ENCODE data around the gene MBNL1. TPM values are rescaled to one million over a fixed set of nuclear protein-coding genes. Genes with fewer than 3 reads are reported as not detected.

Gene MBNL1
- total RNA-seq, 2 donors from 2014 or later: 149 to 191 TPM

DNA sequence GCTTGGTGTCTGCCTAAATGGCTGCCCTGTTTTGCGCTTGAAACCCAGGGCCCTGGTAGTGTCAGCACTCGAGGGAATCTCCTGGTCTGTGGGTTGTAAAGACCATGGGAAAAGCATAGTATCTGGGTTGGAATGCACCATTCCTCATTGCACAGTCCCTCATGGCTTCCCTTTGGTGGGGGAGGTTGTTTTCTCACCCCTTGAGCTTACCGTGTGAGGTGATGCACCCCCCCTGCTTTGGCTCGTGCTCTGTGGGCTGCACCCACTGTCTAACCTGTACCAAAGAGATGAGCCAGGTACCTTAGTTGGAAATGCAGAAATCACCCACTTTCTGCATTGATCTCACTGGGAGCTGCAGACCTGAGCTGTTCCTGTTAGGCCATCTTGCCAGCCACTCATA, 104.7 kb downstream of the MBNL1 start:
- Histone ChIP-seq H3K4me3 (no peak overlapping the region), H3K9me3 (no peaks in the 10 kb centered on the region), H3K9ac (ENCODE audit: low read depth in 2 of 2, low read length in 2 of 2) (no peak overlapping the region), H3K27ac (no peak overlapping the region), H3K4me1 (no peaks in the 10 kb centered on the region), H3K27me3 (no peaks in the 10 kb centered on the region), H3K36me3 (no peaks in the 10 kb centered on the region)
- TF ChIP-seq, protein P1, sequence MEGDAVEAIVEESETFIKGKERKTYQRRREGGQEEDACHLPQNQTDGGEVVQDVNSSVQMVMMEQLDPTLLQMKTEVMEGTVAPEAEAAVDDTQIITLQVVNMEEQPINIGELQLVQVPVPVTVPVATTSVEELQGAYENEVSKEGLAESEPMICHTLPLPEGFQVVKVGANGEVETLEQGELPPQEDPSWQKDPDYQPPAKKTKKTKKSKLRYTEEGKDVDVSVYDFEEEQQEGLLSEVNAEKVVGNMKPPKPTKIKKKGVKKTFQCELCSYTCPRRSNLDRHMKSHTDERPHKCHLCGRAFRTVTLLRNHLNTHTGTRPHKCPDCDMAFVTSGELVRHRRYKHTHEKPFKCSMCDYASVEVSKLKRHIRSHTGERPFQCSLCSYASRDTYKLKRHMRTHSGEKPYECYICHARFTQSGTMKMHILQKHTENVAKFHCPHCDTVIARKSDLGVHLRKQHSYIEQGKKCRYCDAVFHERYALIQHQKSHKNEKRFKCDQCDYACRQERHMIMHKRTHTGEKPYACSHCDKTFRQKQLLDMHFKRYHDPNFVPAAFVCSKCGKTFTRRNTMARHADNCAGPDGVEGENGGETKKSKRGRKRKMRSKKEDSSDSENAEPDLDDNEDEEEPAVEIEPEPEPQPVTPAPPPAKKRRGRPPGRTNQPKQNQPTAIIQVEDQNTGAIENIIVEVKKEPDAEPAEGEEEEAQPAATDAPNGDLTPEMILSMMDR (IDR thresholded peaks at IDR 0.05): no peak
- no peak for DNase-seq
- intact Hi-C loops (cut with DNase I): no loop called here

DNA sequence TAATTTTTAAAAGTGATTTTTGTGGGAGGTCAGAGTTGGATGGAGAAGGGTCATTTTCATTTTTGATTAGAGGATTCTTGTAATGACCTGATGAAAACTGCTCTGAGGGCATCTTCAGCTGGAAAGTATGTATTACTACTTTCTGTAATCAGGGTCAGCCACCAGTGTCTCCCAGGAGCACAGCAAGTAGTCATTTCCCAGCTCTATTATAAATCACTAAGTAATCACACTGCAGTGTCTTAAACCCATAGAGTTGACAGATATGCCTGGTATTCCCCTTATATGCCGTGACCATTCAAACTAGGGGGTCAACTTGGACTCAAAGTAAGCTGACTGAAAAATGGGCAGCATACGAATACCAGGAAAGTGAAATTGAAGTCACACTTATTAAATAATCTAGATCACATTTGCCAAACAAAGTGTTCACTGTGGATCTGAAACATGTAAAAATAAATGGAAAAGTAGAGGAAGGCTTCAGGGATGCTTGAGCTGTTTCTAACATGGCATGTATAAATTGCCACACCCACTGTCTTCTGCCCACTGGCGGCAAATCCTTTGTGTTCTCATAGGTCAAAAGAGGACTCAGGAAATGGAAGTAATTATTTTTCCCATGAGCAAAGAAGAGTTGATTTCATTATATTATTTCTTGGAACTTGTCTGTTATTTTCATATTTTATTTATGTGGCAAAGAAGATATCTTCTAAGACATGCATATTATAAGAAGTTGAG, 105.7 kb downstream of the MBNL1 start:
- intact Hi-C loops (cut with DNase I): no loop called here
- H3K9me3 ChIP-seq: no peaks in the 10 kb centered on the region
- no peak overlapping the region for H3K9ac ChIP-seq (ENCODE audit: low read depth in 2 of 2, low read length in 2 of 2)
- TF ChIP-seq, protein P1 (IDR thresholded peaks at IDR 0.05): no peak
- H3K4me1 ChIP-seq: no peaks in the 10 kb centered on the region
- no peaks in the 10 kb centered on the region for H3K27me3 ChIP-seq
- H3K4me3 ChIP-seq: no peak overlapping the region
- no peaks in the 10 kb centered on the region for H3K36me3 ChIP-seq
- H3K27ac ChIP-seq: no peak overlapping the region
- no peak for DNase-seq

DNA sequence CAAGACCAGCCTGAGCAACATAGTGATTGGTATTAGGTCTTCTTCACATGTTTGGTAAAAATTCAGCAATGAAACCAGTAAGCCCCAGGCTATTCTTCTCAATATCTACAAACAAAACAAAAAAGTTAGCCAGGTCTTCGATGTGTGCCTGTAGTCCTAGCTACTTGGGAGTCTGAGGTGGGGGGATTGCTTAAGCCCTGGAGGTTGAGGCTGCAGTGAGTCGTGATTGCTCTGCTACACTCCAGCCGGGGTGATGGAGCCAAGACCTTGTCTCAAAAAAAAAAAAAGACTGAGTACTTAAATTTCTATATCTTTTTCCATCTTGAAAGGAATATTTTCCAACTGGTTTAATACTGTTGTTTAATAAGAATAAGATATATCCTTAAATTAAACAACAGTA, 106.8 kb downstream of the MBNL1 start:
- no peak overlapping the region for H3K9ac ChIP-seq (ENCODE audit: low read depth in 2 of 2, low read length in 2 of 2)
- H3K4me3 ChIP-seq: no peak overlapping the region
- H3K27me3 ChIP-seq: no peaks in the 10 kb centered on the region
- no peaks in the 10 kb centered on the region for H3K36me3 ChIP-seq
- intact Hi-C loops (cut with DNase I): no loop called here
- TF ChIP-seq, protein P1 (IDR thresholded peaks at IDR 0.05): no peak
- no peaks in the 10 kb centered on the region for H3K4me1 ChIP-seq
- no peaks in the 10 kb centered on the region for H3K9me3 ChIP-seq
- no peak overlapping the region for H3K27ac ChIP-seq
- DNase-seq: no peak

DNA sequence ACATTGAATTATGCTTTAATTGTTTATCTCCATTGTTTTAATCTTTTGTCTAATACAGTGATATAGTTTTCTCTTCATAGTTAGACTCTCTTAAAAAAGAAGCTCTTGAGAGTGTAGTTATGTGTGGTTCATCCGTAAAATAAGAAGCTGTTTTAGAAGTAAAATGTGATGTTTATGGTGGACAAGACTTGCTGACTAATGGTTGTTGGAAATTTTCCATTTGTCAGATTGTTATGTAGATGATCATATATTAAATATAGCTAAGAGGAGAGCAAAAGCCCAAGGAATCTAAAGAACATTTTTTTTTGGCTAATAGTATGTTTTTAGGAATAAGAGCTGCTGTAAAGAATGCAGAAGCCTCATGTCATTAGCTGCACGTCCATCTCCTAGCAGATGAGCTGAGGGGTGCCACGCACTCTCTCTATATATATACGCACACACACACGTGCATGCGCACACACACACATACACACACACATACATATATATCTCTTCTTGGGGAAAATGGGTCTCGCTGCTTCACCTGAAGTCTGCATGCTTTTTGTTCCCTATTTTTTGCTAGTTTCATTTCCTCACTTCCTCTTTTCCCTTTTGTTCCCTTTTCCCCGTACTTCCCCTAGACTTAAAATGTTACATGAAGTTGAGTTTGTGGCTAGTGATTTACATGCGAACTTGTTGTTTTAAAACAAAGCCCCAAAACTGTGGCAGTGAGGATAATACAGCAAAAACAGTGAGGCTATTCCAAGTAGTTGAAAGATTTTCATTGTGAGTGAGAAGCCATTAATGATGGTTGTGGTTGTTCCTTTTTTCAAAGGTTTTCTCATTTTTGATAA, 107.8 kb downstream of the MBNL1 start:
- no peak overlapping the region for H3K4me3 ChIP-seq
- H3K36me3 ChIP-seq: no peaks in the 10 kb centered on the region
- H3K9me3 ChIP-seq: no peaks in the 10 kb centered on the region
- no peak overlapping the region for H3K27ac ChIP-seq
- no peak for DNase-seq
- TF ChIP-seq, protein P1 (IDR thresholded peaks at IDR 0.05): no peak
- intact Hi-C loops (cut with DNase I): no loop called here
- H3K27me3 ChIP-seq: no peaks in the 10 kb centered on the region
- no peak overlapping the region for H3K9ac ChIP-seq (ENCODE audit: low read depth in 2 of 2, low read length in 2 of 2)
- H3K4me1 ChIP-seq: no peaks in the 10 kb centered on the region

DNA sequence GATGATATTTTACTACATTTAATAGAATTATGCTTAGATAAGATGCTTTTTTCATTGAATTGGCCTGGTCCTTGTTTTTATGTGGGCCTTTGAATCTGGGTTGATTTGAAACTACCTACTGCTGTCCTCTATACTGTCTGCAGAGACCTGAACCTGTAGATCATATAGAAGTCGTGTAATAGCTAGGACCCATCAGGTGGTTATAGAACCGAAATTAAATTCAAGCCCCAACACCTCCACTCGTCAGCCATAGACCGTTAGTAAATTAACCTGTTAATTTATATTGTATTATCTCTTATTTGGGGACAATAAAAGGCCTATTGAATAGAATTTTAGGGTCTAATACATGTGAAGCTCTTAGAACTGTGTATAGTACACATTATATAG, 108.4 kb downstream of the MBNL1 start:
- Histone ChIP-seq H3K9ac (ENCODE audit: low read depth in 2 of 2, low read length in 2 of 2) (no peak overlapping the region), H3K4me1 (peaks cover 2% of the 10 kb centered on the region), H3K9me3 (no peaks in the 10 kb centered on the region), H3K27me3 (no peaks in the 10 kb centered on the region), H3K27ac (no peak overlapping the region), H3K4me3 (no peak overlapping the region), H3K36me3 (no peaks in the 10 kb centered on the region)
- TF ChIP-seq, protein P1 (IDR thresholded peaks at IDR 0.05): no peak
- no peak for DNase-seq
- intact Hi-C loops (cut with DNase I): no loop called here
